ENCODE results near the gene ANGPTL8. TPM values are rescaled to one million over a fixed set of nuclear protein-coding genes. Genes with fewer than 3 reads are reported as not detected.

ANGPTL8 gene
- total and polyA plus RNA-seq, 4 donors = 11.8 TPM; not detected in 3

DNA sequence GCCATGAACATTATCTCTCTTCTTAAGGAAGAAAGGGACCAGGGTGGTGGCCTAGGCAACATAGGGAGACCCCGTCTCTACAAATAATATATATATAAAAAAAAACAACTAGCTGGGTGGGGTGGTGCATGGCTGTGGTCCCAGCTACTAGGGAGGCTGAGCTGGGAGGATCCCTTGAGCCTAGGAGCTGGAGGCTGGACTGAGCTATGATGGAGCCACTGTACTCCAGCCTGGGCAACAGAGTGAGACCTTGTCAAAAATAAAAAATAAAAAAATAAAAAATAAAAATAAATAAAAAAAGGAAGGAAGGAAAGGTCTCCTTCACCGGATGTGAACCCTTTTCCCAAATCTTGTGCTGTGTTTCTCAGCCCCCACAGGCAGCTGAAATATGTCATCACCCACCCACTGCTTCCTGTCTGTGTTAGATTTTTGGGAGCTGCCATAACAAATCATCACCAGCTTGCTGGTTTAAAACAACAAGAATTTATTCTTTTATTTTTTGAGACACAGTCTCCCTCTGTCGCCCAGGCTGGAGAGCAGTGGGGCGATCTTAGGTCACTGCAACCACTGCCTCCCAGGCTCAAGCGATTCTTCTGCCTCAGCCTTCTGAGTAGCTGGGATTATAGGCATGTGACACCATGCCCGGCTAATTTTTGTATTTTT lies 47.0 kb downstream of the ANGPTL8 start:
- Histone ChIP-seq H3K27ac (ENCODE audit: low read depth in 1 of 2, low read length in 2 of 2) (no peak overlapping the region), H3K27me3 (ENCODE audit: control insufficient read depth in 1 of 2, insufficient read depth in 2 of 2, low read length in 1 of 2) (no peaks in the 10 kb centered on the region), H3K4me3 (ENCODE audit: low read length in 2 of 2) (no peak overlapping the region), H3K36me3 (ENCODE audit: control insufficient read depth in 1 of 2, insufficient read depth in 2 of 2, low read length in 1 of 2) (no peaks in the 10 kb centered on the region), H3K9me3 (ENCODE audit: control insufficient read depth, low read length) (no peaks in the 10 kb centered on the region), H3K4me1 (ENCODE audit: control insufficient read depth in 1 of 2, insufficient read depth in 2 of 2, low read length in 2 of 2) (no peaks in the 10 kb centered on the region)
- intact Hi-C loops (cut with DNase I) = no loop called here
- DNase-seq (no peak), ATAC-seq (ENCODE audit: low FRiP score) (peak; percentile 41)
- 14 to 19% methylated on average over 6 of the region's 6 CpGs for WGBS, 2 donors

DNA sequence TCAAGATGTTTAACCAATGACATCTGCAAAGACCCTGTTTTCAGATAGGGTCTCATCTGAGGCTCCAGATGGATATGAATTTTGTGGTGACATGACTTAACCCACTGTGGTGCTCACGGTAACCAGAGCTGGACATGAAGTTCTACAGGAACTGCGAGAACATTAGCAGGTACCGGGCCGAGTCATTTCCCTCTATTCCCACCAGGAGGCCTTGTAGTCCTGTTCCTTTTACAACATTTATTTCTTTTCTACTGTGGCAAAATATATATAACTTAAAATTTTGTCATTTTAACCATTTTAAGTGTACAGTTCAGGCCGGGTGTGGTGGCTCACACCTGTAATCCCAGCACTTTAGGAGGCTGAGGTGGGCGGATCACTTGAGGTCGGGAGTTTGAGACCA lies 48.9 kb downstream of the ANGPTL8 start:
- no peaks in the 10 kb centered on the region for H3K9me3 ChIP-seq (ENCODE audit: control insufficient read depth, low read length)
- no peak overlapping the region for H3K27ac ChIP-seq (ENCODE audit: low read depth in 1 of 2, low read length in 2 of 2)
- no peak overlapping the region for H3K4me3 ChIP-seq (ENCODE audit: low read length in 2 of 2)
- DNase-seq (no peak), ATAC-seq (ENCODE audit: low FRiP score) (no peak)
- no peaks in the 10 kb centered on the region for H3K4me1 ChIP-seq (ENCODE audit: control insufficient read depth in 1 of 2, insufficient read depth in 2 of 2, low read length in 2 of 2)
- no peaks in the 10 kb centered on the region for H3K27me3 ChIP-seq (ENCODE audit: control insufficient read depth in 1 of 2, insufficient read depth in 2 of 2, low read length in 1 of 2)
- H3K36me3 ChIP-seq (ENCODE audit: control insufficient read depth in 1 of 2, insufficient read depth in 2 of 2, low read length in 1 of 2) = no peaks in the 10 kb centered on the region
- WGBS, 2 donors = 82 to 87% methylated on average over 7 of the region's 7 CpGs
- intact Hi-C loops (cut with DNase I) = no loop called here

GRCh38 chr19:11290256-11290655 lies 50.8 kb downstream of the ANGPTL8 start:
- Histone ChIP-seq H3K9me3 (ENCODE audit: control insufficient read depth, low read length) (no peaks in the 10 kb centered on the region), H3K36me3 (ENCODE audit: control insufficient read depth in 1 of 2, insufficient read depth in 2 of 2, low read length in 1 of 2) (no peaks in the 10 kb centered on the region), H3K27me3 (ENCODE audit: control insufficient read depth in 1 of 2, insufficient read depth in 2 of 2, low read length in 1 of 2) (no peaks in the 10 kb centered on the region), H3K27ac (ENCODE audit: low read depth in 1 of 2, low read length in 2 of 2) (no peak overlapping the region), H3K4me3 (ENCODE audit: low read length in 2 of 2) (no peak overlapping the region), H3K4me1 (ENCODE audit: control insufficient read depth in 1 of 2, insufficient read depth in 2 of 2, low read length in 2 of 2) (no peaks in the 10 kb centered on the region)
- ATAC-seq (ENCODE audit: low FRiP score) (no peak), DNase-seq (no peak)
- 47 to 59% methylated on average over 4 of the region's 4 CpGs for WGBS, 2 donors
- intact Hi-C loops (cut with DNase I) = loop anchor here (5.0 to 10.0 kb wide), 4 partner anchors 87 to 305 kb away; partner anchors contain the start of genes ODAD3 (in 2 of the 2), PRKCSH (in 2 of the 2), ELAVL3 (in 1 of the 2) and ZNF627 (in 1 of the 2)

DNA sequence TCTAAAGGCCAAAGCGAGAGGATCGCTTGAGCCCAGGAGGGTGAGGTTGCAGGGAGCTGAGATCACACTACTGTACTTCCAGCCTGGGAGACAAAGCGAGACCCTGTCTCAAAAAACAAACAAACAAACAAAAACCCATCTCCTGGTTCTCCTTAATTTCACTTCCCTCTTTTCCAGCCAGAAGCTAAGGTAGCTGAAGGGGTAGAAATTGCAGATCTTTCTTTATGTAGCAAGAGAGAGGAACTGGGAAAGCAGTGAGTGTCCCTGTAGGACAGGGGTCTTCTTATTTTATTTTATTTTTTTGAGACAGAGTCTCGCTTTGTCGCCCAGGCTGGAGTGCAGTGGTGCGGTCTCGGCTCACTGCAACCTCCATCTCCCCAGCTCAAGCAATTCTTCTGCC lies 52.0 kb downstream of the ANGPTL8 start:
- no peak overlapping the region for H3K27ac ChIP-seq (ENCODE audit: low read depth in 1 of 2, low read length in 2 of 2)
- WGBS, 2 donors = 93 to 94% methylated on average over 7 of the region's 7 CpGs
- intact Hi-C loops (cut with DNase I) = loop anchor here (5.0 to 10.0 kb wide), 4 partner anchors 86 to 303 kb away; partner anchors contain the start of genes ODAD3 (in 2 of the 2), PRKCSH (in 2 of the 2), ELAVL3 (in 1 of the 2) and ZNF627 (in 1 of the 2)
- H3K9me3 ChIP-seq (ENCODE audit: control insufficient read depth, low read length) = no peaks in the 10 kb centered on the region
- no peak overlapping the region for H3K4me3 ChIP-seq (ENCODE audit: low read length in 2 of 2)
- H3K36me3 ChIP-seq (ENCODE audit: control insufficient read depth in 1 of 2, insufficient read depth in 2 of 2, low read length in 1 of 2) = no peaks in the 10 kb centered on the region
- no peak for ATAC-seq (ENCODE audit: low FRiP score)
- H3K27me3 ChIP-seq (ENCODE audit: control insufficient read depth in 1 of 2, insufficient read depth in 2 of 2, low read length in 1 of 2) = no peaks in the 10 kb centered on the region
- no peak for DNase-seq
- H3K4me1 ChIP-seq (ENCODE audit: control insufficient read depth in 1 of 2, insufficient read depth in 2 of 2, low read length in 2 of 2) = no peaks in the 10 kb centered on the region

Other genes starting within 250 kb of the ANGPTL8 start
- gene LDLR, start 150.2 kb upstream of the ANGPTL8 start, total RNA-seq = 10 to 100 TPM; 50.4 to 94.0 TPM
- gene LDLR, start 150.2 kb upstream of the ANGPTL8 start, polyA plus RNA-seq = 1 to 10 TPM; 3.4 to 9.5 TPM
- 1 to 10 TPM; 1.1 to 2.9 TPM for gene SPC24, start 83.8 kb upstream of the ANGPTL8 start, total RNA-seq
- gene SPC24, start 83.8 kb upstream of the ANGPTL8 start, polyA plus RNA-seq = 1 to 10 TPM in 1 of 2 donors, under 1 TPM in 1; 0.43 to 1.0 TPM
- 100 to 1,000 TPM; 316 to 379 TPM for gene KANK2, start 42.1 kb upstream of the ANGPTL8 start, total RNA-seq
- 100 to 1,000 TPM; 269 to 282 TPM for gene KANK2, start 42.1 kb upstream of the ANGPTL8 start, polyA plus RNA-seq
- 100 to 1,000 TPM in 1 of 2 donors, 10 to 100 TPM in 1; 73.1 to 109 TPM for gene DOCK6, start 22.9 kb downstream of the ANGPTL8 start, total RNA-seq
- 10 to 100 TPM; 12.8 to 71.8 TPM for gene DOCK6, start 22.9 kb downstream of the ANGPTL8 start, polyA plus RNA-seq
- not detected for gene TSPAN16, start 56.5 kb downstream of the ANGPTL8 start, total RNA-seq
- not detected for gene TSPAN16, start 56.5 kb downstream of the ANGPTL8 start, polyA plus RNA-seq
- gene RAB3D, start 100.0 kb downstream of the ANGPTL8 start, total RNA-seq = 10 to 100 TPM; 26.7 to 32.7 TPM
- gene RAB3D, start 100.0 kb downstream of the ANGPTL8 start, polyA plus RNA-seq = 1 to 10 TPM; 3.0 to 7.1 TPM
- 10 to 100 TPM; 36.2 to 50.7 TPM for gene TMEM205, start 106.6 kb downstream of the ANGPTL8 start, total RNA-seq
- 100 to 1,000 TPM in 1 of 2 donors, 10 to 100 TPM in 1; 25.5 to 119 TPM for gene TMEM205, start 106.6 kb downstream of the ANGPTL8 start, polyA plus RNA-seq
- 10 to 100 TPM; 18.0 to 44.4 TPM for gene CCDC159, start 106.9 kb downstream of the ANGPTL8 start, total RNA-seq
- gene CCDC159, start 106.9 kb downstream of the ANGPTL8 start, polyA plus RNA-seq = 100 to 1,000 TPM in 1 of 2 donors, 10 to 100 TPM in 1; 28.3 to 111 TPM
- gene PLPPR2, start 115.8 kb downstream of the ANGPTL8 start, total RNA-seq = 10 to 100 TPM; 36.4 to 37.4 TPM
- 10 to 100 TPM; 11.4 to 41.0 TPM for gene PLPPR2, start 115.8 kb downstream of the ANGPTL8 start, polyA plus RNA-seq
- gene SWSAP1, start 135.0 kb downstream of the ANGPTL8 start, total RNA-seq = 1 to 10 TPM; 1.5 to 1.7 TPM
- 1 to 10 TPM in 1 of 2 donors, under 1 TPM in 1; 0.50 to 5.7 TPM for gene SWSAP1, start 135.0 kb downstream of the ANGPTL8 start, polyA plus RNA-seq
- 10 to 100 TPM in 1 of 2 donors, 1 to 10 TPM in 1; 7.4 to 13.1 TPM for gene EPOR, start 144.7 kb downstream of the ANGPTL8 start, total RNA-seq
- 10 to 100 TPM in 1 of 2 donors, under 1 TPM in 1; 0.63 to 32.4 TPM for gene EPOR, start 144.7 kb downstream of the ANGPTL8 start, polyA plus RNA-seq
- gene RGL3, start 179.7 kb downstream of the ANGPTL8 start, total RNA-seq = 10 to 100 TPM; 30.2 to 51.6 TPM
- 10 to 100 TPM; 14.5 to 78.5 TPM for gene RGL3, start 179.7 kb downstream of the ANGPTL8 start, polyA plus RNA-seq
- gene ODAD3, start 195.5 kb downstream of the ANGPTL8 start, total RNA-seq = 1 to 10 TPM in 1 of 2 donors, under 1 TPM in 1; 0.49 to 1.8 TPM
- gene ODAD3, start 195.5 kb downstream of the ANGPTL8 start, polyA plus RNA-seq = 1 to 10 TPM; 1.4 to 2.6 TPM
- gene PRKCSH, start 196.0 kb downstream of the ANGPTL8 start, total RNA-seq = 100 to 1,000 TPM; 168 to 207 TPM
- 100 to 1,000 TPM in 1 of 2 donors, 10 to 100 TPM in 1; 90.2 to 168 TPM for gene PRKCSH, start 196.0 kb downstream of the ANGPTL8 start, polyA plus RNA-seq
- not detected for gene ELAVL3, start 241.4 kb downstream of the ANGPTL8 start, total RNA-seq
- under 1 TPM; 0.13 to 0.56 TPM for gene ELAVL3, start 241.4 kb downstream of the ANGPTL8 start, polyA plus RNA-seq